ENCODE measurements around the gene DSCAML1. TPM values are rescaled to one million over a fixed set of nuclear protein-coding genes. Genes with fewer than 3 reads are reported as not detected.

Gene DSCAML1
- total and polyA plus RNA-seq, 9 of the 15 experiments (the other 6 are each of a cell fraction or from before 2014, with no cell fraction given): not detected

- TF ChIP-seq FOXK2 (conservative IDR thresholded peaks at IDR 0.05 in 1 of 2, IDR thresholded peaks at IDR 0.05 in 1 of 2; ENCODE audit: low read depth in 2 of 2): no peak
- no peak for TF ChIP-seq ETS2 (tag; IDR thresholded peaks at IDR 0.05; ENCODE audit: borderline replicate concordance, poor library complexity, severe bottlenecking)
- TF ChIP-seq HOXB6 (CRISPR knock-in tag; IDR thresholded peaks at IDR 0.05; ENCODE audit: borderline replicate concordance): no peak
These were observed 6.9 kb upstream of the DSCAML1 start (continued) for GRCh38 chr11:117803896-117804295.

- Histone ChIP-seq H3K4me1 (replicated peaks in 1 of 2; ENCODE audit: control insufficient read depth in 2 of 2, insufficient read depth in 2 of 2, low read length in 2 of 2) (peaks cover 0 to 19% of the 10 kb centered on the region in 2 experiments; a peak in 1 of 5 replicates), H3K36me3 (ENCODE audit: control insufficient read depth, insufficient read depth, low read length) (no peaks in the 10 kb centered on the region), H3K9me3 (replicated peaks; ENCODE audit: control insufficient read depth, insufficient read depth, low read depth, low read length) (no peaks in the 10 kb centered on the region), H4K20me1 (replicated peaks; ENCODE audit: control insufficient read depth, insufficient read depth, low read length) (no peaks in the 10 kb centered on the region), H3K9ac (ENCODE audit: insufficient read depth in 1 of 2, low read depth in 2 of 2, low read length in 2 of 2) (no peak overlapping the region), H3K79me2 (ENCODE audit: control insufficient read depth, insufficient read depth, low read length) (no peaks in the 10 kb centered on the region), H3K27ac (ENCODE audit: extremely low read depth, low read depth, low read length) (no peak overlapping the region), H3K27me3 (ENCODE audit: control insufficient read depth in 2 of 2, insufficient read depth in 2 of 2, low read length in 2 of 2) (peaks cover 22 to 71% of the 10 kb centered on the region in 2 experiments), H3K4me2 (ENCODE audit: insufficient read depth, low read length) (no peak overlapping the region), H2AFZ (ENCODE audit: low read depth, low read length) (no peak overlapping the region), H3K9me1 (ENCODE audit: control insufficient read depth, insufficient read depth, low read length) (no peaks in the 10 kb centered on the region), H3K4me3 (no peak overlapping the region)
- BruUV-seq (replicated peaks): no TSS peak
- 0% methylated on average over 5 of the region's 5 CpGs for WGBS (ENCODE audit: insufficient coverage, low coverage, missing lambda C conversion rate)
- no peak for ATAC-seq
- in situ Hi-C loops (cut with MboI) (loop anchor here (10.0 kb wide), 1 partner anchor 355 kb away; no protein-coding TSS in a partner anchor), intact Hi-C loops (cut with micrococcal nuclease) (no loop called here)
- FAIRE-seq: no peak
- no peak for DNase-seq (ENCODE audit: extremely low read depth in 1 of 4, low spot score in 3 of 4)
- POLR2A ChIA-PET: no interaction called here
- CTCF ChIA-PET (ENCODE audit: low intra/inter-chr PET ratio): no interaction called here
- TF ChIP-seq SMAD2 (IDR thresholded peaks at IDR 0.05; ENCODE audit: low read depth, low read length) (no peak), SP2 (IDR thresholded peaks at IDR 0.05; ENCODE audit: extremely low read depth, low read depth, low read length, poor library complexity, severe bottlenecking) (no peak), ZNF644 (tag; IDR thresholded peaks at IDR 0.05; ENCODE audit: low read depth) (no peak), ZNF764 (CRISPR knock-in tag; IDR thresholded peaks at IDR 0.05; ENCODE audit: low read depth) (no peak), CREB3 (tag; conservative IDR thresholded peaks at IDR 0.05; ENCODE audit: low read depth) (no peak), ATF7 (IDR thresholded peaks at IDR 0.05) (no peak), SMAD3 (CRISPR knock-in tag; conservative IDR thresholded peaks at IDR 0.05) (no peak), CTBP1 (IDR thresholded peaks at IDR 0.05; ENCODE audit: borderline replicate concordance) (no peak), THRAP3 (IDR thresholded peaks at IDR 0.05; ENCODE audit: borderline replicate concordance) (no peak), SFPQ (IDR thresholded peaks at IDR 0.05; ENCODE audit: low read depth, low read length) (no peak), RB1 (IDR thresholded peaks at IDR 0.05; ENCODE audit: low read depth) (no peak), ZNF232 (CRISPR knock-in tag; IDR thresholded peaks at IDR 0.05) (no peak)
These were observed 2.6 kb upstream of the DSCAML1 start for GRCh38 chr11:117799634-117800033.

Data from K562 (cell line).